Nephron (organoid): ENCODE measurements around the gene IQCE.

ENCODE experiments used
- H3K27ac Mint-ChIP-seq, 3 experiments: 2 replicates each; pipeline ENCODE4 v1.8.0; 2020; ENCODE audit warnings: mixed read lengths in 3 of 3, mild to moderate bottlenecking in 2 of 3, moderate library complexity in 1 of 3
- H3K27me3 Mint-ChIP-seq: 2 replicates; pipeline ENCODE4 v1.8.0; 2021; ENCODE audit warnings: low read depth, mild to moderate bottlenecking, moderate library complexity, mixed read lengths
- H3K36me3 Mint-ChIP-seq: 2 replicates; pipeline ENCODE4 v1.8.0; 2020; ENCODE audit warnings: low read depth, mixed read lengths
- H3K4me1 Mint-ChIP-seq: 2 replicates; pipeline ENCODE4 v1.8.0; 2020; ENCODE audit warnings: mixed read lengths
- H3K4me3 Mint-ChIP-seq, 3 experiments: 2 replicates each; pipeline ENCODE4 v1.8.0; 2020; ENCODE audit warnings: mild to moderate bottlenecking in 3 of 3, mixed read lengths in 3 of 3, moderate library complexity in 2 of 3
- H3K9me3 Mint-ChIP-seq: 2 replicates; pipeline ENCODE4 v1.8.0; 2020; ENCODE audit warnings: mixed read lengths
- TF ChIP-seq, protein P1 (sequence below), 3 experiments: fragments of 200-600 bp; sonication (generic); IDR thresholded peaks; one replicate each; pipeline ENCODE4 v1.5.0; 2021; ENCODE audit warnings: antibody characterized with exemption in 3 of 3; ENCODE audit not compliant: unreplicated experiment in 3 of 3

The IQCE gene

DNA sequence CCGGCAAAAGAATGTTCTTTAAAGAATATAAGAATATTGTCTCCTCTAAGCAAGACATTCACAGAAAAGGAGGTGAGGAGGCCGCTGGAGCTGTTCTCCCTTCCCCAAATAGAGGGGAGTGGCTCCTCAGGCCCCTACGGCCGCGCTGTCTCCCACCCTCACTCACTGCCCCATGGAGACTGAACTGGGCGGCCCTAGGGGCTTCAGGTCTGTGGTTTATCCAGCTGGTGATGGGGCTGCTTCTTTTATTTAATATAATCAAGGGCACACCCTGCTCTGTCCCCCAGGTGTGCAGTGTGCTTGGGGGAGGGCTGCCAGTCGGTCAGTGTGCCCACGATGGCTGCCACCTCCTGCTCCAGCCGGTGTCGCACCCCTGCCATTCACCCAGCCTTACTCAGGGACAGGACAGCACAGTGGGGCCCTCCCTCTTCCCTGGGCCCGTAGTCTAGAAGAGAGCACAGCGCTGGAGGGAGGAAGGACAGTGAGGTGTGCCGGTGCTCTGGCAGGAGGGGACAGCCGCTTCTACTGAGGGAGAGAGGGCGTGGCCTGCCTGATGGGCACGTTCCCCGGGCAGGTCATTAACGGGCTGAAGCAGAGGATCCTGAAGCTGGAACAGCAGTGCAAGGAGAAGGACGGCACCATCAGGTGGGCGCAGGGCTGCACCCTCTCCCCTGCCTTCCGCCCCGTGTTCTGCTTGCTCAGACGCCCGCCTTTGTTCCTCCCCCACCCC lies 23.4 kb downstream of the IQCE start:
- H3K4me3 Mint-ChIP-seq = no peak overlapping the region

DNA sequence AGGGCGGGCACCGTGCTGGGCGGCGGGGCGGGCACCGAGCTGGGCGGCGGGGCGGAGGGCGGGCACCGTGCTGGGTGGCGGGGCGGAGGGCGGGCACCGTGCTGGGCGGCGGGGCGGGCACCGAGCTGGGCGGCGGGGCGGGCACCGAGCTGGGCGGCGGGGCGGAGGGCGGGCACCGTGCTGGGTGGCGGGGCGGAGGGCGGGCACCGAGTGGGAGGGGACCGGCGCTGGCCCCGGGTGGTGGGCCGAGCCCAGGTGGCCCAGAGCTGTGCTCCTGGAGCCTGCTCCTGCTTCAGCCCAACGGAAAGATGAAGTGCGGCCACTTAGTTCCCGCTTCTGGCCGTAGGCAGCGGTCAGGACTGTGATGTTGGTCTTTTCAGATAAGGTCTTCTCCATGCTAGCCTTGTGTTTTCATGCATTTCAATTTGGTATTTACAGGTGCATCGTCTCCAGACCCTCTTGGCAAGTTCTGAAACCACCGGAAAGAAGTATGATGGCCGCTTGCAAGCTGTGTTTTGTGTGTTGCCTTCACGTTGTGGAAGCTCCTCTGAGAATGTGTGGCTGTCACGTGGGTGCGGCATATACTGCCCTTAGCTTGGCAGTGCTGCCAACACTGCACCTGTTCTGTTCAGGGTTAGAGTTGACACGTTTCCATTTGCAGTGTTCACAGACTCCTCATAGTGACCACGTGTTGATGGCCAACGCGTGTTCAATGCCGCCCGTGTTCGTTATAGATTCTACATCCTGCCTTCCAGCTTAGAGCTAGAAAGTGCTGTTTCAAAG lies 25.2 kb downstream of the IQCE start:
- Mint-ChIP-seq H3K27me3 (no peaks in the 10 kb centered on the region), H3K4me3 (no peak overlapping the region), H3K4me1 (no peaks in the 10 kb centered on the region), H3K36me3 (peaks cover 39% of the 10 kb centered on the region), H3K9me3 (no peaks in the 10 kb centered on the region), H3K27ac (no peak overlapping the region)
- TF ChIP-seq, protein P1, sequence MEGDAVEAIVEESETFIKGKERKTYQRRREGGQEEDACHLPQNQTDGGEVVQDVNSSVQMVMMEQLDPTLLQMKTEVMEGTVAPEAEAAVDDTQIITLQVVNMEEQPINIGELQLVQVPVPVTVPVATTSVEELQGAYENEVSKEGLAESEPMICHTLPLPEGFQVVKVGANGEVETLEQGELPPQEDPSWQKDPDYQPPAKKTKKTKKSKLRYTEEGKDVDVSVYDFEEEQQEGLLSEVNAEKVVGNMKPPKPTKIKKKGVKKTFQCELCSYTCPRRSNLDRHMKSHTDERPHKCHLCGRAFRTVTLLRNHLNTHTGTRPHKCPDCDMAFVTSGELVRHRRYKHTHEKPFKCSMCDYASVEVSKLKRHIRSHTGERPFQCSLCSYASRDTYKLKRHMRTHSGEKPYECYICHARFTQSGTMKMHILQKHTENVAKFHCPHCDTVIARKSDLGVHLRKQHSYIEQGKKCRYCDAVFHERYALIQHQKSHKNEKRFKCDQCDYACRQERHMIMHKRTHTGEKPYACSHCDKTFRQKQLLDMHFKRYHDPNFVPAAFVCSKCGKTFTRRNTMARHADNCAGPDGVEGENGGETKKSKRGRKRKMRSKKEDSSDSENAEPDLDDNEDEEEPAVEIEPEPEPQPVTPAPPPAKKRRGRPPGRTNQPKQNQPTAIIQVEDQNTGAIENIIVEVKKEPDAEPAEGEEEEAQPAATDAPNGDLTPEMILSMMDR (IDR thresholded peaks at IDR 0.05; ENCODE audit: unreplicated experiment in 3 of 3) = no peak

More for the DNA sequence above, 23.4 kb downstream of the IQCE start:
- TF ChIP-seq, protein P1 (IDR thresholded peaks at IDR 0.05; ENCODE audit: unreplicated experiment in 3 of 3) = no peak
- no peak overlapping the region for H3K27ac Mint-ChIP-seq
- peaks cover 36% of the 10 kb centered on the region for H3K36me3 Mint-ChIP-seq
- H3K4me1 Mint-ChIP-seq = no peaks in the 10 kb centered on the region
- H3K9me3 Mint-ChIP-seq = no peaks in the 10 kb centered on the region
- H3K27me3 Mint-ChIP-seq = no peaks in the 10 kb centered on the region

DNA sequence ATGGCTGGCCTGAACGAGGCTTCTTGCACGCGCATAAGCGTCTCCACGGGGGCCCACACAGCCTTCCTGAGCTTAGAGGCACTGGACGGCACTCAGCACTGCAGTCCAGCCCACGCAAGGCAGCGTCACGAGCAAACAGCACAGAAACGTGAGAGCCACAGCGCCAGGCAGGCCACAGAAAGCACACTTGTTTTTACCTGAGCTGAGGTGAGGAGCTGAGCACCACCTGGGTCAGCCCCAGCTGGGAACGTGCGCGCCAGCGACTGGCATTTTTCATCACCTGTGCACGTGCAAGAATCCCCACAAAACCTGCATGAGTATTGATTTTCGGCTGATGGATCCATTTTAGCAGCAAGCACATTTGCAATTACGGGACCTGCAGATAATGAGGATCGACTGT lies 26.7 kb downstream of the IQCE start:
- Mint-ChIP-seq H3K4me1 (no peaks in the 10 kb centered on the region), H3K27ac (no peak overlapping the region), H3K27me3 (no peaks in the 10 kb centered on the region), H3K4me3 (no peak overlapping the region), H3K9me3 (no peaks in the 10 kb centered on the region), H3K36me3 (peaks cover 40% of the 10 kb centered on the region)
- TF ChIP-seq, protein P1 (IDR thresholded peaks at IDR 0.05; ENCODE audit: unreplicated experiment in 3 of 3) = no peak

DNA sequence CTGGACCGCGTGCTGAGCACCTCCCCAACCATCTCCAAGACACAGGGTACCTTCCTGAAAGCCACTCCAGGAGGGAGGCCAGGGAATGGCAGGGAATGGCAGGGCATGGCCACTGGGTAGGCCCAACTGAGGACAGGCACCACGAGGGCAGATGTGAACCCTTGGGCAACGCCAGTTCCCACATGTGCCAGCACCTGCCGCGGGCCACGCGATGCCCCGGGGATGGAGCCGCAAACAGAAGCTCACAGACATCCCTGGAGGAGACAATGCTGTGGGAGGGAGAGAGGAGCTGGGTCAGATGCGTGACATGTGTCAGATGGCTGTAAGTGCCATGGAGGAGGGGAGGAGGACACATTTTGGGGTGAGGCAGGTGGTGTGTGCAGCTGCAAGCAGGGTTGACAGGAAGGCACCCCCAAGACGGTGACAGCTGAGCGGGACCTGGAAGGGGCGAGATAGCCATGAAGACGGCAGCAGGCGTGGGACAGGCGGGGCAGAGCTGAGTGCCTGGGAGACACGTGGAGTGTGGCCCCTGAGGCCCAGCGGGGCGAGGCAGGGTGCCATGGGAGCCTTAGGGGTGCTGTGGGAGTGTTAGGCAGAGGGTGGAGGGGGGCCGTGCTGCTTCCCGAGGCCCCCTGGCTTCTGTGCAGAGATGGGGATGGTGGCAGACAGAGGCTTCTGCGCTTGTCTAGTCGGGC lies 27.7 kb downstream of the IQCE start:
- no peaks in the 10 kb centered on the region for H3K27me3 Mint-ChIP-seq
- peak overlapping the region in 1 of 3 experiments; percentile 16 for H3K27ac Mint-ChIP-seq
- peak overlapping the region in 1 of 3 experiments; percentile 32 for H3K4me3 Mint-ChIP-seq
- TF ChIP-seq, protein P1 (IDR thresholded peaks at IDR 0.05; ENCODE audit: unreplicated experiment in 3 of 3) = no peak
- H3K36me3 Mint-ChIP-seq = peaks cover 42% of the 10 kb centered on the region
- no peaks in the 10 kb centered on the region for H3K9me3 Mint-ChIP-seq
- no peaks in the 10 kb centered on the region for H3K4me1 Mint-ChIP-seq

DNA sequence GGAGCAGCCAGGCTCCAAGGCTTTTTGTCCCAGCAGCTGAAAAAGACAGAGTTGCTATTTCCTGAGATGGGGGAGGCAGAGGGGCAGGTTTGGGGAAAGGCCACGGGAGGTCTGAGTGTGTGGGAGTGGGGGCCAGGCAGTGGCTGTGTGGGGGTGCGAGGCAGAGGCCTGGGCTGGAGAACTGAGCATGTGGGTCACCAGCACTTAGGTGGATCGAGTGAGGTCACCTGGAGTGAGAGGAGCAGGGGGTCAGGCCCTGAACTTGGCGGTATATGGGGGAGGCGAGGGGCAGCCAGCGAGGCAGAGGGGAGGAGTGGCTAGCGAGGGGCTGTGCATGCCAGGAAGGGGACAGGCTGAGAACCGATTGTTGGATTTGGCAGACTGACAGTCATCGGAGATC lies 28.4 kb downstream of the IQCE start:
- Mint-ChIP-seq H3K27me3 (no peaks in the 10 kb centered on the region), H3K9me3 (no peaks in the 10 kb centered on the region), H3K4me1 (no peaks in the 10 kb centered on the region), H3K4me3 (no peak overlapping the region), H3K27ac (peak overlapping the region in 1 of 3 experiments; percentile 16), H3K36me3 (peaks cover 44% of the 10 kb centered on the region)
- TF ChIP-seq, protein P1 (IDR thresholded peaks at IDR 0.05; ENCODE audit: unreplicated experiment in 3 of 3) = no peak
